Measurements from ENCODE around the gene LPO.

Gene LPO

DNA sequence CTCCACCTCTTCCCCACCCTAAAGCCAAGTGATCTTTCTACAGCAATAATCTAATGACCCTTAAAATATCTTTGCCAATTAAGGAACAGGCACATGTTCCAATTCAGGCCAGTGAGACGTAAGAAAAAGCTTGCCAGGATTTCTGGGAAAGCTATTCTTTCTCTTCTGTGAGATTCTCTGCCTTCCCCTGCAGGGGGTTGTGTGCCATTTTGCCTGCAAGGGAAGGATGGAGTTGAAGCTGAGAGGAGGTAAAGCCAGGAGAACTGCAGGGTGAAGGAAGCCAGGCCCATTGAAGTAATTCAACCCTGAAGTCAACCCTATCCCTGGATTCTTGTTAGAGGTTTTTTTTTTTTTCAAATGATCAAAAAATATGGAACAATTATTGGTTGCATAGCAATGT lies 9.0 kb upstream of the LPO start:
- H3K27me3 ChIP-seq (replicated peaks; ENCODE audit: control insufficient read depth, insufficient read depth, low read length): peaks cover 2% of the 10 kb centered on the region
- no peaks in the 10 kb centered on the region for H3K9me3 ChIP-seq (ENCODE audit: control insufficient read depth, low read length)
- H3K9ac ChIP-seq (ENCODE audit: low read length): no peak overlapping the region
- no peak overlapping the region for H3K4me3 ChIP-seq (ENCODE audit: low read length)
- H3K4me1 ChIP-seq (ENCODE audit: control insufficient read depth, insufficient read depth, low read length): peaks cover 13% of the 10 kb centered on the region
- DNase-seq (ENCODE audit: low read depth): no peak
- no peaks in the 10 kb centered on the region for H3K36me3 ChIP-seq (ENCODE audit: control insufficient read depth, insufficient read depth, low read length, severe bottlenecking)

DNA sequence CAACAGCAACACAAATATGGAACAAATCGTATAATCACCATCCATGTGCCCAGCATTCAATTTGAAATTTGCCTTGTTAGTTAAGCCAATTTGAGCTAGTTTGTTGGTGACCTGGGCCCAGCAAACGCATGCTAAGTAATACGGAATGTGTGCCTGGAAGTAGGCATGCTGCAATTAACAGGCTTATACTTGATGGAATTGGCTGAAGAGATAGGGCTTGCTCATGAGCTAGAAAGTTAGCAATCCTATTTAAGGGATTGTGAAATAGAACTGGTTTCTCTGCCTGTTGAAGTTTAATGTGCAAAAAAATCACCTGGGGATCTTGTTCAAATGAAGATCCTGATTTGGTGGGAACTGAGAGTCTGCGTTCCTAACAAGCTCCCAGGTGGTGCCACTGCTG lies 8.5 kb upstream of the LPO start:
- no peak for DNase-seq (ENCODE audit: low read depth)
- Histone ChIP-seq H3K27me3 (replicated peaks; ENCODE audit: control insufficient read depth, insufficient read depth, low read length) (peaks cover 7% of the 10 kb centered on the region), H3K9me3 (ENCODE audit: control insufficient read depth, low read length) (no peaks in the 10 kb centered on the region), H3K36me3 (ENCODE audit: control insufficient read depth, insufficient read depth, low read length, severe bottlenecking) (no peaks in the 10 kb centered on the region), H3K4me3 (ENCODE audit: low read length) (no peak overlapping the region), H3K4me1 (ENCODE audit: control insufficient read depth, insufficient read depth, low read length) (peaks cover 12% of the 10 kb centered on the region), H3K9ac (ENCODE audit: low read length) (no peak overlapping the region)

DNA sequence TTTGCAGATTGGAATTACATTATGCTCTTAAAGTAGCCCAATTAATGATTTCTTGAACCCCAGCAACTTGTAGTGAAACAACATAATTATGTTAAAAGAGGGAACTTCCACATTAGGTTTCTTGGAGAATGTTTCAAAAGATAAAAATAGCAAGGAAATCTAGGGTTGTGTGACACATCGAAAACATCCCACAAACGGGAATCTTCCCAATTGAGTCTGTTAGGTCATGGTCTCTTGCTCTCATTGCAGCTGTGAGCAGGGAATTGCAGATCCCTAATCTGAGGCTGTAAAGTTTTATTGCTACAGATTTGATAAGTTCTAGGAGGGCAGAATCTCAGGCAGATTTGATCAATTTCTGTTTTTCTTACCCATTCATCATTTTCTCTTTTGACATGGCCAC lies 6.7 kb upstream of the LPO start:
- peaks cover 12% of the 10 kb centered on the region for H3K4me1 ChIP-seq (ENCODE audit: control insufficient read depth, insufficient read depth, low read length)
- no peak for DNase-seq (ENCODE audit: low read depth)
- H3K9me3 ChIP-seq (ENCODE audit: control insufficient read depth, low read length): no peaks in the 10 kb centered on the region
- peaks cover 10% of the 10 kb centered on the region for H3K27me3 ChIP-seq (replicated peaks; ENCODE audit: control insufficient read depth, insufficient read depth, low read length)
- no peak overlapping the region for H3K9ac ChIP-seq (ENCODE audit: low read length)
- H3K36me3 ChIP-seq (ENCODE audit: control insufficient read depth, insufficient read depth, low read length, severe bottlenecking): no peaks in the 10 kb centered on the region
- no peak overlapping the region for H3K4me3 ChIP-seq (ENCODE audit: low read length)

DNA sequence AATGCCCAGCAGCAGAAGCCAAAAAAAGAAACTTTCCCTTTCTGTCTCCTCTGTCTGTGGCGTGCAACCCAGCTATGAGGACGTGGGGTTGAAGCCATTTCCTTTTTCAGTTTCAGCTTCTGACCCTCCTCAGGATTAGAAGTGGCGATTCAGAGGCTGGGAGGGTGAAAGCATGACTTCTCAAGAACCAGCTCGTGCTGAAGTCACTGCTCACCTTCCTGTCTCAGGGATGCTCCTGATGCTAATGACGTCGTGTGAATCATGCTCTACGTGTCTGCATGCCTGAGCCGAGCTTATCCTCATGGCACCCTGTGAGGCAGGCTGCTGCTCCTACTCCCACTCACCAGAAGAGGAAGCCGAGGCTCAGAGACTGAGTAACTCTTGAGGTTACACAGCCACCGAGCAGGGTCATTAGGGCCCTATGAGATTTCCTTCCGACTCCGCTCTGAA lies 5.7 kb upstream of the LPO start:
- peaks cover 10% of the 10 kb centered on the region for H3K27me3 ChIP-seq (replicated peaks; ENCODE audit: control insufficient read depth, insufficient read depth, low read length)
- peaks cover 12% of the 10 kb centered on the region for H3K4me1 ChIP-seq (ENCODE audit: control insufficient read depth, insufficient read depth, low read length)
- H3K9ac ChIP-seq (ENCODE audit: low read length): no peak overlapping the region
- no peaks in the 10 kb centered on the region for H3K9me3 ChIP-seq (ENCODE audit: control insufficient read depth, low read length)
- H3K4me3 ChIP-seq (ENCODE audit: low read length): no peak overlapping the region
- H3K36me3 ChIP-seq (ENCODE audit: control insufficient read depth, insufficient read depth, low read length, severe bottlenecking): no peaks in the 10 kb centered on the region
- no peak for DNase-seq (ENCODE audit: low read depth)

DNA sequence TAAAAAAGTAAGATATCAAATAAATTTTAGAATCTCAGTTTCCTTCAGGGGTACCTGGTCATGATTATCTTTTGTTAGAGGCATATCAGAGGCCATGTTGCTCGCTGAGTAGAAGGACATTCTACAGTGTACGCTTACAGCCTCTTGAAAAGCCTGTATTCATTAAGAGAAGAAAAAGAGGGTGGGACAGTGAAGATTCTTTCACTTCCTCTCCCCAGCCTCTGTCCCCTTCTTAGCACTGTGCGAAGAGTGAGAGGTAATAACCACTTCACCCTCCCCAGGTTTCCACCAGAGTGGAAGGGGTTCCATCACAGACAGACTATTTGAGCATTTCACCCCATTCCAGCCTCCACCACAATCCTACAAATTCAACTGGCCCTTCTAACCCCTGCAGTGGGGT lies 4.8 kb upstream of the LPO start:
- no peaks in the 10 kb centered on the region for H3K36me3 ChIP-seq (ENCODE audit: control insufficient read depth, insufficient read depth, low read length, severe bottlenecking)
- peaks cover 11% of the 10 kb centered on the region for H3K27me3 ChIP-seq (replicated peaks; ENCODE audit: control insufficient read depth, insufficient read depth, low read length)
- peaks cover 12% of the 10 kb centered on the region for H3K4me1 ChIP-seq (ENCODE audit: control insufficient read depth, insufficient read depth, low read length)
- DNase-seq (ENCODE audit: low read depth): no peak
- H3K9ac ChIP-seq (ENCODE audit: low read length): no peak overlapping the region
- no peak overlapping the region for H3K4me3 ChIP-seq (ENCODE audit: low read length)
- no peaks in the 10 kb centered on the region for H3K9me3 ChIP-seq (ENCODE audit: control insufficient read depth, low read length)

DNA sequence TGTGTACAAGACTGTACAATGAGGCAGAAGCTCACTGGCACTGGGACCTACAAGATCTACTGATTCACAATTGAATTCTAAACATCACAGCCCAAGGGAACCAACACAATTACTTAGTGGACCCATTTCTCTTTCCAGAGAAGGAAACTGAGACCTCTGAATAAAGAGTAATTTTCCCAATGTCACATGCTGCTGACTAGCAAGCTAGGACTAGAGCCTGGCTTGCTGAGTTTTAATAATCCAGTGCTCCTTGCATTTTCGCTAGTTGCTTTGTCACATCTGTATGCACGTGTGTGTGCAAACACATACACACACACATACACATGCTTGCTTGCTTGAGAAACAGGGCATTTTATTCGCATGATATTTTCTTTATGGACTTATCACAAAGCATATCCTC lies 3.9 kb upstream of the LPO start:
- no peak for DNase-seq (ENCODE audit: low read depth)
- H3K9me3 ChIP-seq (ENCODE audit: control insufficient read depth, low read length): no peaks in the 10 kb centered on the region
- H3K9ac ChIP-seq (ENCODE audit: low read length): no peak overlapping the region
- H3K27me3 ChIP-seq (replicated peaks; ENCODE audit: control insufficient read depth, insufficient read depth, low read length): peaks cover 20% of the 10 kb centered on the region
- H3K4me3 ChIP-seq (ENCODE audit: low read length): no peak overlapping the region
- peaks cover 12% of the 10 kb centered on the region for H3K4me1 ChIP-seq (ENCODE audit: control insufficient read depth, insufficient read depth, low read length)
- no peaks in the 10 kb centered on the region for H3K36me3 ChIP-seq (ENCODE audit: control insufficient read depth, insufficient read depth, low read length, severe bottlenecking)

DNA sequence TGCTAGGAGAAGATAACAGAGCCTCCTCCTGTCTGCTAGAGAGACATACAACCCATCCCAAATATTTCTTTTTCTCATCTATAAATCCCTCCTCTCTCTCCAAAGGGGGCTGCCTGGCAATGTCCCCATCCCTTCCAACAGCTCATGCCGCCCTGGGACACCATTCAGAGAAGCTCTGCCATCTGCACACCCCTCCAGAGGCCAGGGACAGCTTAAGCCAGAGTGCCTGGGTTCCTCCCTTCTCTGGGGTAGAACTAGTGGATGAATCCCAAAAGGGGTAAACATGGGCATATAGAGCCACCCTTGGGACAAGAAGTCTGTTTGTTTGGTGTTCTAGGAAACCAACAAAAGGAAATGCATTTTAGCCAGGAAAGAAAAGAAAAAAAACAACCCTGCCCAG lies 2.6 kb upstream of the LPO start:
- no peaks in the 10 kb centered on the region for H3K9me3 ChIP-seq (ENCODE audit: control insufficient read depth, low read length)
- peaks cover 12% of the 10 kb centered on the region for H3K4me1 ChIP-seq (ENCODE audit: control insufficient read depth, insufficient read depth, low read length)
- no peak for DNase-seq (ENCODE audit: low read depth)
- peaks cover 31% of the 10 kb centered on the region for H3K27me3 ChIP-seq (replicated peaks; ENCODE audit: control insufficient read depth, insufficient read depth, low read length)
- H3K4me3 ChIP-seq (ENCODE audit: low read length): no peak overlapping the region
- no peak overlapping the region for H3K9ac ChIP-seq (ENCODE audit: low read length)
- H3K36me3 ChIP-seq (ENCODE audit: control insufficient read depth, insufficient read depth, low read length, severe bottlenecking): no peaks in the 10 kb centered on the region

DNA sequence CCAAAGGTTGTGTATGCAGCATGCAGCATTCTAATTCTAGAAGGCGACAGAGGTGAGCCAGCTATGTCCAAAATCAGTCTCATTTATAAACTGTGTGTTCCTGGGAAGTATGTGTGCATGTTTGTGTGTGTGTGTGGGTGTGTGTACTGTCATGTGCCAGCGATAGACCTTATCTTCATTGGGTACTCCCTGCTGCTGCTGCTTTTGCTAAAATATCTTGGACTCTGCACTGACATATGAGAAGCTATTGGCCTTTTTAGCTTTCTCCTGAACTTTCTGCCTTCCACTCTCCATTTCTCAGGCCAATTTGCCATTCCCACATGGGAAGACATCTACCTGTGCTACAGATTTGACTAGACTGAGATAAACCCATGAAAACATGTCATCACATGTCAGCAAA lies 2.0 kb upstream of the LPO start:
- no peaks in the 10 kb centered on the region for H3K9me3 ChIP-seq (ENCODE audit: control insufficient read depth, low read length)
- H3K4me3 ChIP-seq (ENCODE audit: low read length): no peak overlapping the region
- no peaks in the 10 kb centered on the region for H3K36me3 ChIP-seq (ENCODE audit: control insufficient read depth, insufficient read depth, low read length, severe bottlenecking)
- peaks cover 10% of the 10 kb centered on the region for H3K4me1 ChIP-seq (ENCODE audit: control insufficient read depth, insufficient read depth, low read length)
- DNase-seq (ENCODE audit: low read depth): no peak
- peaks cover 34% of the 10 kb centered on the region for H3K27me3 ChIP-seq (replicated peaks; ENCODE audit: control insufficient read depth, insufficient read depth, low read length)
- no peak overlapping the region for H3K9ac ChIP-seq (ENCODE audit: low read length)

DNA sequence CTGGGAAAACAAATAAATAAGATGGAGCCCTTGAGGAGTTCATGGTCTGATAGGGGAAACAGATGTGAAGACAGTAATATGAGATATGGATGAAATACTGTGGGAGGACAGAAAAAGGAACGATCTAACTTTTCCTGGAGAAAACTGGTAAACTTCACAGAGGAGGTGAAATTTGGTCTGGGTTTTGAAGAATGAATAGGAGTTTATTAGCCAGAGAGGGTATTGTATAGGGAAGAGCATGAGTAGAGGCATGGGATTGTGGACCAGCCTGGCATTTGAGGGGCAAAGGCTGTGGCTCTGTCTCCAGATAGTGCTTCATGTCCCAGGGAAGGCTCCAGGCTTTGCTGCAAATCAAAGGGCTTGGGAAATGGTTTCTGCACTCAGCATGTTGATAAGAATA lies 1.6 kb downstream of the LPO start:
- H3K36me3 ChIP-seq (ENCODE audit: control insufficient read depth, insufficient read depth, low read length, severe bottlenecking): no peaks in the 10 kb centered on the region
- H3K4me1 ChIP-seq (ENCODE audit: control insufficient read depth, insufficient read depth, low read length): no peaks in the 10 kb centered on the region
- H3K9me3 ChIP-seq (ENCODE audit: control insufficient read depth, low read length): no peaks in the 10 kb centered on the region
- no peak overlapping the region for H3K4me3 ChIP-seq (ENCODE audit: low read length)
- no peak for DNase-seq (ENCODE audit: low read depth)
- H3K27me3 ChIP-seq (replicated peaks; ENCODE audit: control insufficient read depth, insufficient read depth, low read length): peaks cover 59% of the 10 kb centered on the region
- H3K9ac ChIP-seq (ENCODE audit: low read length): no peak overlapping the region

DNA sequence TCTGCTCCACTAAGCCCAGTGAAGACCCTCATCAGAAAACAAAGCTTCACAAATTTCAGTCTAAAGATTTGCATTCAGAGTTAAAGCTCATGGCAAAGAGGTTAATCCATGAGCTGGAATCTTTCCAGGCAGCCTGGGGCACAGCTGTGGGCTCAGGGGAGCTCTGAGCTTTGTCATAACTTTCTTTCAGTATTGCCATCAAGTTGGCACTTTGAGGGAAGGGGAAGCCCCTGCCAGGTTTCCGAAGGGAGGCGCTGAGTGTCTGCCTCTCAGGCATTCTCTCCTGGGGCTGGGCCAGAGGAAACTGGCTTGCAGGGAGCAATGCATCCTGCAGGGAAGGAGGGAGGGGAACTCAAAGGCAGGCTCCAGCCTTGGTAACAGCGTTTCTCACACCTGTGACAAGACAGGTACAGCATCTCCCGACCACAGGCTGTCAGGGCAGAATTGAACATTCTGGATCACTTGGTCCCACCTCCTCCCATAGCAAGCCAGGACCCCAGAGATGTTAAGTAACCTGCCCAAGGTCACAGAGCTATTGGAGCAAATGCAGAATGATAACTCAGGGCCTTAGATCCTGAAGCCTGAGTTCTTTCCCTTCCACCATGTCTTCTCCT lies 3.9 kb downstream of the LPO start:
- Histone ChIP-seq H3K36me3 (ENCODE audit: control insufficient read depth, insufficient read depth, low read length, severe bottlenecking) (no peaks in the 10 kb centered on the region), H3K9ac (ENCODE audit: low read length) (no peak overlapping the region), H3K4me3 (ENCODE audit: low read length) (no peak overlapping the region), H3K9me3 (ENCODE audit: control insufficient read depth, low read length) (no peaks in the 10 kb centered on the region), H3K27me3 (replicated peaks; ENCODE audit: control insufficient read depth, insufficient read depth, low read length) (peaks cover 72% of the 10 kb centered on the region), H3K4me1 (ENCODE audit: control insufficient read depth, insufficient read depth, low read length) (no peaks in the 10 kb centered on the region)
- DNase-seq (ENCODE audit: low read depth): no peak

DNA sequence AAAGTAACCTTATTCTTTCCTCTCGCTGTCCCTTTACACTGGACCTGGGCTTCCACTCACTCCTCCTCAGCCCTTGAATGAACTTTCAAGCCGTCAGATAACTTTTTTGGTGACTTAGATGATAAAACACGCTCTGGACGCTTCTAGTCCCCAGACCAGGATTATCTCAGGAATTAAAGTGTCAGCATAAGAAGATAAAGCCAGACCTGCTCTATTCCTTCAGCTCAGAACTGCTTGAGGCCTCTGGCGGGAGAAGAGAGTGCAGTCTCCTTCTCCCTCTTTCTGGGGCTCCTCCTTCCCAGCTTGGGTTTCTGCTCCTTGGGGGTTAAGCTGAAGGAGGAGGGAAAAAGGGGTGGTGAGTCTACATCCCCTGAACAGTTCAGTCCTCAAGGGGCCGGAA lies 6.6 kb downstream of the LPO start:
- H3K9ac ChIP-seq (ENCODE audit: low read length): no peak overlapping the region
- no peaks in the 10 kb centered on the region for H3K9me3 ChIP-seq (ENCODE audit: control insufficient read depth, low read length)
- DNase-seq (ENCODE audit: low read depth): no peak
- no peak overlapping the region for H3K4me3 ChIP-seq (ENCODE audit: low read length)
- H3K36me3 ChIP-seq (ENCODE audit: control insufficient read depth, insufficient read depth, low read length, severe bottlenecking): no peaks in the 10 kb centered on the region
- peaks cover 76% of the 10 kb centered on the region for H3K27me3 ChIP-seq (replicated peaks; ENCODE audit: control insufficient read depth, insufficient read depth, low read length)
- H3K4me1 ChIP-seq (ENCODE audit: control insufficient read depth, insufficient read depth, low read length): peaks cover 10% of the 10 kb centered on the region

DNA sequence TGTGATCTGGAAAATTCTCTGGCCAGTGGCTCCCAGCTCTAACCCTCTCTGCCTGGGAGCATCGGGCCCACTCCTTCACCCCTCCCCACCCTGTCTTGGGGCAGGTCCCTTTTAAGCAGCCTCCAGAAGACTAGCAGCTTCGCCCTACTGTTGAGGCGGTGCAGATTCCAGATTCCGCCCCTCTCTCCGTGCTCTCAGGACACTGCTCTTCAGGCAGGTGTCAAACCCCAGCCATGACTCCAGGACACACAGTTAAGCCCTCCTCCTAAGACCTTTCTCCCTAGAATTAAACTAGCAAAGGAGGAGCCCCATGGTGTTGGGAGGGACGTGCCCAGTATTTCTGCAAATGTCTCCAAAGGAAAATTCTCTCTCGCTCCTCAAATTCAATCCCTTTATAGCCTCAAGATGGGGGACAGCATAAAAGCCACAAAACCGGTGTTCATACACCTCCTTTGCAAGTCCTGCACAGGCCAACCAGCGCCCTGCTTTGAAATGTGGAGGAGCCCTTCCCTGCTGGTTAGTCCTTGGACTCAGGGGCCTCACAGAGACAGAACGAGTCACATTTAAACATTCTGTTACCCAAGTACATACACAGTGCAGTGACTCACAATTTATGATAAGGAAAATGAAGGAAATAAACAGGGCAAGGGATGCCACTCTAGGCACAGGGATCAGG lies 7.2 kb downstream of the LPO start:
- no peaks in the 10 kb centered on the region for H3K36me3 ChIP-seq (ENCODE audit: control insufficient read depth, insufficient read depth, low read length, severe bottlenecking)
- H3K4me1 ChIP-seq (ENCODE audit: control insufficient read depth, insufficient read depth, low read length): peaks cover 10% of the 10 kb centered on the region
- H3K4me3 ChIP-seq (ENCODE audit: low read length): no peak overlapping the region
- H3K27me3 ChIP-seq (replicated peaks; ENCODE audit: control insufficient read depth, insufficient read depth, low read length): peaks cover 76% of the 10 kb centered on the region
- H3K9ac ChIP-seq (ENCODE audit: low read length): no peak overlapping the region
- DNase-seq (ENCODE audit: low read depth): no peak
- H3K9me3 ChIP-seq (ENCODE audit: control insufficient read depth, low read length): no peaks in the 10 kb centered on the region
